ENCODE data around the gene WIPF1. TPM values are rescaled to one million over a fixed set of nuclear protein-coding genes. Genes with fewer than 3 reads are reported as not detected.

Gene WIPF1
- polyA plus RNA-seq, 1 donor from 2014 or later: 0.25 TPM

- H3F3A ChIP-seq (ENCODE audit: insufficient read depth, low read length, poor library complexity, severe bottlenecking): no peaks in the 10 kb centered on the region
- no peaks in the 10 kb centered on the region for H3K9me3 ChIP-seq (ENCODE audit: low read length)
- H3K27ac ChIP-seq (ENCODE audit: low read length): no peak overlapping the region
- H3K4me2 ChIP-seq (ENCODE audit: low read length): no peak overlapping the region
- H3K9ac ChIP-seq (ENCODE audit: low read length): no peak overlapping the region
- H3K4me3 ChIP-seq (ENCODE audit: low read length): no peak overlapping the region
- H4K20me1 ChIP-seq (ENCODE audit: insufficient read depth): no peaks in the 10 kb centered on the region
- H2AFZ ChIP-seq (ENCODE audit: low read depth, low read length): no peak overlapping the region
- H3K36me3 ChIP-seq (ENCODE audit: insufficient read depth, low read length): no peaks in the 10 kb centered on the region
- H3K9me2 ChIP-seq (ENCODE audit: insufficient read depth, low read length): no peaks in the 10 kb centered on the region
- TF ChIP-seq EP300 (conservative IDR thresholded peaks at IDR 0.05; ENCODE audit: poor library complexity, severe bottlenecking) (no peak), RAD21 (conservative IDR thresholded peaks at IDR 0.05) (no peak), MXI1 (conservative IDR thresholded peaks at IDR 0.05; ENCODE audit: poor library complexity, severe bottlenecking) (no peak), SMC3 (conservative IDR thresholded peaks at IDR 0.05; ENCODE audit: poor library complexity) (no peak), POLR2AphosphoS5 (IDR thresholded peaks at IDR 0.05) (no peak), TAF1 (IDR thresholded peaks at IDR 0.05; ENCODE audit: low read depth) (no peak), EZH2 (IDR thresholded peaks at IDR 0.05; ENCODE audit: borderline replicate concordance, insufficient read depth, low read length, poor library complexity, severe bottlenecking) (no peak)
- TF ChIP-seq, protein P1, sequence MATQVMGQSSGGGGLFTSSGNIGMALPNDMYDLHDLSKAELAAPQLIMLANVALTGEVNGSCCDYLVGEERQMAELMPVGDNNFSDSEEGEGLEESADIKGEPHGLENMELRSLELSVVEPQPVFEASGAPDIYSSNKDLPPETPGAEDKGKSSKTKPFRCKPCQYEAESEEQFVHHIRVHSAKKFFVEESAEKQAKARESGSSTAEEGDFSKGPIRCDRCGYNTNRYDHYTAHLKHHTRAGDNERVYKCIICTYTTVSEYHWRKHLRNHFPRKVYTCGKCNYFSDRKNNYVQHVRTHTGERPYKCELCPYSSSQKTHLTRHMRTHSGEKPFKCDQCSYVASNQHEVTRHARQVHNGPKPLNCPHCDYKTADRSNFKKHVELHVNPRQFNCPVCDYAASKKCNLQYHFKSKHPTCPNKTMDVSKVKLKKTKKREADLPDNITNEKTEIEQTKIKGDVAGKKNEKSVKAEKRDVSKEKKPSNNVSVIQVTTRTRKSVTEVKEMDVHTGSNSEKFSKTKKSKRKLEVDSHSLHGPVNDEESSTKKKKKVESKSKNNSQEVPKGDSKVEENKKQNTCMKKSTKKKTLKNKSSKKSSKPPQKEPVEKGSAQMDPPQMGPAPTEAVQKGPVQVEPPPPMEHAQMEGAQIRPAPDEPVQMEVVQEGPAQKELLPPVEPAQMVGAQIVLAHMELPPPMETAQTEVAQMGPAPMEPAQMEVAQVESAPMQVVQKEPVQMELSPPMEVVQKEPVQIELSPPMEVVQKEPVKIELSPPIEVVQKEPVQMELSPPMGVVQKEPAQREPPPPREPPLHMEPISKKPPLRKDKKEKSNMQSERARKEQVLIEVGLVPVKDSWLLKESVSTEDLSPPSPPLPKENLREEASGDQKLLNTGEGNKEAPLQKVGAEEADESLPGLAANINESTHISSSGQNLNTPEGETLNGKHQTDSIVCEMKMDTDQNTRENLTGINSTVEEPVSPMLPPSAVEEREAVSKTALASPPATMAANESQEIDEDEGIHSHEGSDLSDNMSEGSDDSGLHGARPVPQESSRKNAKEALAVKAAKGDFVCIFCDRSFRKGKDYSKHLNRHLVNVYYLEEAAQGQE (IDR thresholded peaks at IDR 0.05; ENCODE audit: borderline replicate concordance): no peak
- H3K27me3 ChIP-seq (ENCODE audit: insufficient read depth, low read depth, low read length): no peaks in the 10 kb centered on the region
- H3K79me2 ChIP-seq (replicated peaks; ENCODE audit: insufficient read depth, low read length): no peaks in the 10 kb centered on the region
Measured at GRCh38 chr2:174595116-174595809, 2.3 kb downstream of the WIPF1 start.

GRCh38 chr2:174594456-174594855, 3.1 kb downstream of the WIPF1 start:
- H3K79me2 ChIP-seq (replicated peaks; ENCODE audit: insufficient read depth, low read length): no peaks in the 10 kb centered on the region
- no peaks in the 10 kb centered on the region for H3K9me2 ChIP-seq (ENCODE audit: insufficient read depth, low read length)
- no peaks in the 10 kb centered on the region for H3K27me3 ChIP-seq (ENCODE audit: insufficient read depth, low read depth, low read length)
- H4K20me1 ChIP-seq (ENCODE audit: insufficient read depth): no peaks in the 10 kb centered on the region
- H2AFZ ChIP-seq (ENCODE audit: low read depth, low read length): no peak overlapping the region
- H3K4me3 ChIP-seq (ENCODE audit: low read length): no peak overlapping the region
- no peak overlapping the region for H3K4me2 ChIP-seq (ENCODE audit: low read length)
- no peaks in the 10 kb centered on the region for H3K9me3 ChIP-seq (ENCODE audit: low read length)
- H3K9ac ChIP-seq (ENCODE audit: low read length): no peak overlapping the region
- TF ChIP-seq EP300 (conservative IDR thresholded peaks at IDR 0.05; ENCODE audit: poor library complexity, severe bottlenecking): no peak
- TF ChIP-seq MXI1 (conservative IDR thresholded peaks at IDR 0.05; ENCODE audit: poor library complexity, severe bottlenecking): no peak
- no peak for TF ChIP-seq SMC3 (conservative IDR thresholded peaks at IDR 0.05; ENCODE audit: poor library complexity)
- TF ChIP-seq POLR2AphosphoS5 (IDR thresholded peaks at IDR 0.05): no peak
- TF ChIP-seq EZH2 (IDR thresholded peaks at IDR 0.05; ENCODE audit: borderline replicate concordance, insufficient read depth, low read length, poor library complexity, severe bottlenecking): no peak
- no peak for TF ChIP-seq CTCF (IDR thresholded peaks at IDR 0.05; ENCODE audit: poor library complexity, severe bottlenecking)
- TF ChIP-seq RAD21 (conservative IDR thresholded peaks at IDR 0.05): no peak
- TF ChIP-seq, protein P1 (IDR thresholded peaks at IDR 0.05; ENCODE audit: borderline replicate concordance): no peak
- H3F3A ChIP-seq (ENCODE audit: insufficient read depth, low read length, poor library complexity, severe bottlenecking): no peaks in the 10 kb centered on the region
- H3K27ac ChIP-seq (ENCODE audit: low read length): no peak overlapping the region
- no peaks in the 10 kb centered on the region for H3K36me3 ChIP-seq (ENCODE audit: insufficient read depth, low read length)
